ENCODE results near the gene LYST. TPM values are rescaled to one million over a fixed set of nuclear protein-coding genes. Genes with fewer than 3 reads are reported as not detected.

The LYST gene
- total RNA-seq, 1 experiment from 2014 or later = 11.9 TPM

DNA sequence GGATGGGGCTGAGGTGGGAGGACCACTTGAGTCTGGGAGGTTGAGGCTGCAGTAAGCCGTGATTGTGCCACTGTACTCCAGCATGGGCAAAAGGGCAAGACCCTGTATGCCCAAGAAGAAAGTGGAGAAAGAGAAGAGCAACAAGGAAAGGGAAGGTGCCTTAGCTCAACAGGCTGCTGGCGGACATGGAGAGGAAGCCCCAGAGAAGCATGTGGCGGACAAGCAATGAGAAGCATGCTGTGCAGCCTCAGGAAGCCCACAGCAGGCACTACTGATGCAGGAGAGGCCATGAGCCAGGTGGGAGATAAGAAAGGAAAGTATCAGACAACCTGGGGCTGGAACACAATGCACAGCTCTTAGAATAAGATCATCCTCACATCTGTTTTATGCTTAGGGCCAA is 184.5 kb downstream of the LYST start:
- H3K4me3 Mint-ChIP-seq (ENCODE audit: low read depth, unreplicated experiment) = no peak overlapping the region
- BruUV-seq (replicated peaks) = no TSS peak
- TF ChIP-seq, protein P1, sequence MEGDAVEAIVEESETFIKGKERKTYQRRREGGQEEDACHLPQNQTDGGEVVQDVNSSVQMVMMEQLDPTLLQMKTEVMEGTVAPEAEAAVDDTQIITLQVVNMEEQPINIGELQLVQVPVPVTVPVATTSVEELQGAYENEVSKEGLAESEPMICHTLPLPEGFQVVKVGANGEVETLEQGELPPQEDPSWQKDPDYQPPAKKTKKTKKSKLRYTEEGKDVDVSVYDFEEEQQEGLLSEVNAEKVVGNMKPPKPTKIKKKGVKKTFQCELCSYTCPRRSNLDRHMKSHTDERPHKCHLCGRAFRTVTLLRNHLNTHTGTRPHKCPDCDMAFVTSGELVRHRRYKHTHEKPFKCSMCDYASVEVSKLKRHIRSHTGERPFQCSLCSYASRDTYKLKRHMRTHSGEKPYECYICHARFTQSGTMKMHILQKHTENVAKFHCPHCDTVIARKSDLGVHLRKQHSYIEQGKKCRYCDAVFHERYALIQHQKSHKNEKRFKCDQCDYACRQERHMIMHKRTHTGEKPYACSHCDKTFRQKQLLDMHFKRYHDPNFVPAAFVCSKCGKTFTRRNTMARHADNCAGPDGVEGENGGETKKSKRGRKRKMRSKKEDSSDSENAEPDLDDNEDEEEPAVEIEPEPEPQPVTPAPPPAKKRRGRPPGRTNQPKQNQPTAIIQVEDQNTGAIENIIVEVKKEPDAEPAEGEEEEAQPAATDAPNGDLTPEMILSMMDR (IDR thresholded peaks at IDR 0.05; ENCODE audit: unreplicated experiment) = no peak
- CTCF ChIA-PET = no interaction called here
- no peaks in the 10 kb centered on the region for H3K4me1 Mint-ChIP-seq (ENCODE audit: low read depth, unreplicated experiment)
- H3K36me3 Mint-ChIP-seq (ENCODE audit: insufficient read depth, unreplicated experiment) = no peaks in the 10 kb centered on the region
- no peak for DNase-seq
- intact Hi-C loops (cut with micrococcal nuclease; ENCODE audit: unreplicated experiment) = no loop called here
- H3K27ac Mint-ChIP-seq (ENCODE audit: unreplicated experiment) = no peak overlapping the region
- no peaks in the 10 kb centered on the region for H3K9me3 Mint-ChIP-seq (ENCODE audit: low read depth, unreplicated experiment)
- no peaks in the 10 kb centered on the region for H3K27me3 Mint-ChIP-seq (ENCODE audit: unreplicated experiment)

DNA sequence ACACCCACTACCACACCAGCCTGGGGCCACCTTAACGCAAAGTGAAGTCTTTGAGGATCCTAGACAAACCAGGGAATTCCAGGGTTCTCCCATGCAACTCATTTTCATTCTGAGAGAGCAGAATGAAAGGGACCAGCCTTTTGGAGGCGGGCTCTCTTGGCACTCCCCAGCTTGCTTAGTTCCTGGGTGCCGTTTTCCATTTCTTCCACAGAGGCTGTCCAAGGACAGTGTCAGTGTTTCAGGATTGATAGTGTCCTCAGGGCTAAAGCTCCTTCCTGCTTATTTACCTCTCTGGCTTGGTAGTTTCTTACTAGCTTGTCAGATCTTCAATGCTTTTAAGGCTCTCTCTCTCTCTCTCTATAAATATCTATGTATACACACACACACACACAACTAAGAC is 187.1 kb downstream of the LYST start:
- CTCF ChIA-PET = no interaction called here
- H3K9me3 Mint-ChIP-seq (ENCODE audit: low read depth, unreplicated experiment) = no peaks in the 10 kb centered on the region
- TF ChIP-seq, protein P1 (IDR thresholded peaks at IDR 0.05; ENCODE audit: unreplicated experiment) = no peak
- H3K36me3 Mint-ChIP-seq (ENCODE audit: insufficient read depth, unreplicated experiment) = no peaks in the 10 kb centered on the region
- no peak overlapping the region for H3K4me3 Mint-ChIP-seq (ENCODE audit: low read depth, unreplicated experiment)
- no peak overlapping the region for H3K27ac Mint-ChIP-seq (ENCODE audit: unreplicated experiment)
- BruUV-seq (replicated peaks) = no TSS peak
- H3K27me3 Mint-ChIP-seq (ENCODE audit: unreplicated experiment) = no peaks in the 10 kb centered on the region
- intact Hi-C loops (cut with micrococcal nuclease; ENCODE audit: unreplicated experiment) = no loop called here
- H3K4me1 Mint-ChIP-seq (ENCODE audit: low read depth, unreplicated experiment) = no peaks in the 10 kb centered on the region
- no peak for DNase-seq

DNA sequence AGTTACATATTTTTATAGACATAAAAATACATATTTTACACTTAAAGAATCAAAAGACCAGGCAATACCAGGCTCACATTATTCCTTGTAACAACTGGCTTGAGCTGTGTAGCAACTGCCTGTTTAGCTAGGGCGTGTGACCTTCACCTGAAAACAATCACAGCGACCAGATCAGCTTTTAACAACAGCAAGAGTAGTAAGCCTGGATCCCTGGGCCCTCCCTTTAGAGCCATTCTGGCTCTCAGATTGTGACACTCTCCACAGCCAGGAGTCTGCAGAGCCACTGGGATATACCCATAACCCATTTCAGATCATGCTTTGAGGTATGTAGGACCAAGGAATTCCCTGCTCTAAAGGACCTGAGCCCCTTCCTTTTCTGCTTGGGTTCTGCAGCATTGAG is 187.7 kb downstream of the LYST start:
- Mint-ChIP-seq H3K36me3 (ENCODE audit: insufficient read depth, unreplicated experiment) (no peaks in the 10 kb centered on the region), H3K4me3 (ENCODE audit: low read depth, unreplicated experiment) (no peak overlapping the region), H3K27me3 (ENCODE audit: unreplicated experiment) (no peaks in the 10 kb centered on the region), H3K9me3 (ENCODE audit: low read depth, unreplicated experiment) (no peaks in the 10 kb centered on the region), H3K27ac (ENCODE audit: unreplicated experiment) (no peak overlapping the region), H3K4me1 (ENCODE audit: low read depth, unreplicated experiment) (no peaks in the 10 kb centered on the region)
- TF ChIP-seq, protein P1 (IDR thresholded peaks at IDR 0.05; ENCODE audit: unreplicated experiment) = no peak
- no peak for DNase-seq
- CTCF ChIA-PET = no interaction called here
- BruUV-seq (replicated peaks) = no TSS peak
- intact Hi-C loops (cut with micrococcal nuclease; ENCODE audit: unreplicated experiment) = no loop called here

DNA sequence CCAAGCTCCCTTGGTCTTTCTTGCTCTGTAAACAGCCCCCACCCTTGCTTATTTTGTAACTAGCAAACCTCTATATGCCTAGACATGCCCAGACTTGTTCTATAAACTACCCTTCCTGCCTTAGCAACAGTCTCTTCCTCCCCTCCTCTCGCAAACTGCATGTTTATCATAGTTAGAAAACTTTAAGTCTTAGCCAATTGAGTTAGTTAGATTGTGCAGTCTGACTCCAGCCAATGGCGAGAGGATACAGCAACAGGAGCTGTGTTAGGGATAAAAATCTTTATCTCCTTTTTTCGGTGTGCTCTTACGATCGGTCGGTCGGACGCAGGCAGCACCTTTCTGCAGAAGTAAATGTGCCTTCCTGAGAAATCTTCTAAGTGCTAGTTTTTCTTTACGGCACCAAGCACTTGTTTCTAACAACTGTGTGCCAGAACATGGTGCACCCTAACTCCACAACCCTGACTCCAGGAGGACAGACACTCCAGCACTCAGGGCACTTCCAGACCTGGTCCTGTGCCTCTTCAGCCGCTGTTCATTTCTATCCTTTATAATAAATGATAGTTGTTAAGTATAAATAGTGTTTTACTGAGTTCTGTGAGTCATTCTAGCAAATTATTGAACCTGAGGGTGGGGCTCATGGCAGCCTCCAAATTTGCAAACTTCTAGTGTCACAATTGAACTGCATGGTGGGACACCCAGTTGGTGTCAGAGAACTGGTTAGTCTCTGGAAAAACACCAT is 191.4 kb downstream of the LYST start:
- H3K36me3 Mint-ChIP-seq (ENCODE audit: insufficient read depth, unreplicated experiment) = no peaks in the 10 kb centered on the region
- no peak for DNase-seq

More for the DNA sequence above, 191.4 kb downstream of the LYST start:
- Mint-ChIP-seq H3K27me3 (ENCODE audit: unreplicated experiment) (no peaks in the 10 kb centered on the region), H3K4me3 (ENCODE audit: low read depth, unreplicated experiment) (no peak overlapping the region), H3K4me1 (ENCODE audit: low read depth, unreplicated experiment) (no peaks in the 10 kb centered on the region), H3K27ac (ENCODE audit: unreplicated experiment) (no peak overlapping the region), H3K9me3 (ENCODE audit: low read depth, unreplicated experiment) (peaks cover 13% of the 10 kb centered on the region)
- CTCF ChIA-PET = no interaction called here
- intact Hi-C loops (cut with micrococcal nuclease; ENCODE audit: unreplicated experiment) = no loop called here
- TF ChIP-seq, protein P1 (IDR thresholded peaks at IDR 0.05; ENCODE audit: unreplicated experiment) = no peak
- BruUV-seq (replicated peaks) = no TSS peak

All from Calu3 (cell line).